Suppressor macrophage treated with lipopolysaccharide for 1 hour (primary cell): ENCODE measurements around the gene MCTP1.
A peak's percentile ranks its signal among the peaks of the same experiment; 100 is the strongest.
"Not testable (repeated sequence)": the region's sequence is repeated elsewhere in the genome, so short reads cannot be mapped to it uniquely, and the experiment has no call there.

ENCODE experiments used
- DNase-seq, 3 donors: peaks; one replicate each; pipeline ENCODE4 v3.0.0-alpha.2; 2020 to 2022

Gene MCTP1

DNA sequence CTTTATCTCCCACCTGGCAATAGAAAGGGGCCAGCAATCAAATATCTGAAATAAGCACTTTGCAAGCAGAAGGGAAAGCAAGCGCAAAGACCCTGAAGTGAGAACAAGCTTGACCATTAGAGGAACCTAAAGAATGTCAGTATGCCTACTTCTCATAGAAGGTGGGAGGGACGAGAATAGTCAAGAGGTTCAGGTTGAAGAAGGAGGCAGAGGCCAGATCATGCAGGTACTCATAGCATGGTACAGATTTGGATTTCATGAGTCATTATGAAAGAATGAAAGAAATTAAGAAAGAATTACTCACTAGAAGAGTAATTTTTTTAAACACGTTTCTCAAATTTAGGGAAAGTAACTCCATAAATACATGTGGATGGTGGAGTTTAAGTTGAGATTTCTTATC lies 33.7 kb downstream of the MCTP1 start:
- no peak for DNase-seq

GRCh38 chr5:95244479-95244878 lies 40.4 kb downstream of the MCTP1 start:
- DNase-seq: no peak

GRCh38 chr5:95241635-95242034 lies 43.3 kb downstream of the MCTP1 start:
- DNase-seq: peak in 2 of 3 donors; percentile 29 to 31

- no peak for DNase-seq
Measured at GRCh38 chr5:95241161-95241560, 43.7 kb downstream of the MCTP1 start.

- DNase-seq: peak; percentile 36 to 59 (median 49)
Measured at GRCh38 chr5:95238560-95239325, 46.2 kb downstream of the MCTP1 start.

- DNase-seq: no peak
Measured at GRCh38 chr5:95237324-95237723, 47.6 kb downstream of the MCTP1 start.

- DNase-seq: peak in 2 of 3 donors; percentile 39 to 41
Measured at GRCh38 chr5:95235439-95235982, 49.4 kb downstream of the MCTP1 start.

DNA sequence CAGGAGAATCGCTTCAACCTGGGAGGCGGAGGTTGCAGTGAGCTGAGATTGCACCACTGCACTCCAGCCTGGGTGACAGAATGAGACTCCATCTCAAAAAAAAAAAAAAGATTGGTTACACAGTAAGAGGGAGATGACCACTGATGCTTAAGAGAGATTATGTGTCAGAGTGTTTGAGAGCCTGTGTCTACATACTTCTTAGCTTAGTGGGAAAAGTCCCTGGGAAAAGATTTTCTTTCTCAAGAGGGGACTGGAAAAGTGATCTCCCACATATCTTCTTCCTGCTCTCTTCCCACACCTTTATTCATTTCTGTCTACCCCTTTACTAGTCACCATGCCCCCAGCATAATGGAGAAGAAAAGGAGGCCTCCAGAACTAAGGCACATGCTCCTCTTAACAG lies 55.2 kb downstream of the MCTP1 start:
- peak; percentile 43 to 71 (median 62) for DNase-seq

GRCh38 chr5:95224701-95225459 lies 60.0 kb downstream of the MCTP1 start:
- no peak for DNase-seq

DNA sequence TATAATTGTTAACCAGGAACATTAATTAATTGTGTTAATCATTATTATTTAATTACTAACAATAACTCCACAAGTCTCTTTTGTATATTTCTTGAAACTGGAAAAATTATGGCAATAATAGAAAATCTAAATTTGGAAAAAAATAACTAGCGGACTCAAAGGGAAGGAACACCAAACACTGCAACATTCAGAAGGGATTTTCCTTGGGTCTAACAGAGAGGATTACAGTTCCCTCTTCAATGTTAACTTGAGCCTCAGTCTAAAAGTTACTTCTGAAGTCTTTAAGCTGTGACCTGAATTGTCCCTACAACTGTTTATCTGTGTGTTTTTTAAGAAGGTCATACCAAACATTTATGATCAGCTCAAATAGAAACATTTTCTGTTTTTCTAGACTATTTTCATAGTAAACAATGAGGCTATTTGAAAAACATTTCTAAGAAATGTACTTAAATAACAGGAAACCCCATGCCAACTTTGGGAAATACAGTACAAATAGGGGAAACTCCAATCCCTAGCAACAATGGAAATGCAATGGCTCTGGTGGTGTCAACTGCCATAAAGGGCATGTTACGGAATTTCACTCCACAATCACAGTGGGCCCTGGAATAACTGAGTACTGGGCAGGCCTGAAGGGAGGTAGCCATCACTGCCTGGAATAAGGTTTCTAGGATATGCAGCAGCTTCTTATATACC lies 61.2 kb downstream of the MCTP1 start:
- DNase-seq: peak; percentile 63 to 83 (median 75)

GRCh38 chr5:95222836-95223235 lies 62.1 kb downstream of the MCTP1 start:
- DNase-seq: no peak

GRCh38 chr5:95221234-95221633 lies 63.7 kb downstream of the MCTP1 start:
- no peak for DNase-seq

DNA sequence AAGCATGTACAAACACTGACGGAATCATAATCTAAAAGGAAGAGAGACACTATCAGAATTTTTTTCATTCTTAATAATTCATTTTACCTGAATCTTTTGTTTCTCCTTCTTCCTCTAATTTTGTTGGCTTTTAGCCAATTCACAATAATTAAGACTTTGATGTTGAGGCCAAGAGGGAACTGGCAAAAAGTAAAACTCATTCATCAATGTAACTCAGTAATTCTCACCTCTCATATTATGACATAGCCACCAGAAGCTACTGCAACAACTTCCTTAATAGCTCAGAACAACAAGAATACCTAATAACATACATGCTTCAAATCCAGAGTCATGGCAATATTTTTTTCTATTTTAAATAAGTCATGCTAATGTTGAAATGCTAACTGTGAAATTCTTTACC lies 64.5 kb downstream of the MCTP1 start:
- DNase-seq: no peak

DNA sequence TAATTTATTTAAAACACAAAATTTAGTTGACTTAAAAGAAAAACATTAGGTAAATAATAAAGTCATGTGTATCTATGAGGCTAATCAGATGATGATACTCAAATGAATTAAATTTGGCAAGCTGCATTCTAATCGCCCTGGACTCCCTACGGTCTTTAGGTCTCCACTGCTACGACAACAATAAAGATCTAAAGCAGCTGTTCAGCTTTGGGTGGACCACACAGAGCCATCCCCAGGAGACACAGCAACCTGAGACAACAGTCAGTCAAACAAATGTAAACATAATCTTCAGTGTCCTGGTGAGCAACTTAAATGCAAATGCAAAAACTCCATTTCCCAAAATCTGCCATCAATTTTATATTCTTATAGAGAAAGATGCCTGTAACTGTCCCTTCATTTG lies 65.5 kb downstream of the MCTP1 start:
- DNase-seq: no peak

DNA sequence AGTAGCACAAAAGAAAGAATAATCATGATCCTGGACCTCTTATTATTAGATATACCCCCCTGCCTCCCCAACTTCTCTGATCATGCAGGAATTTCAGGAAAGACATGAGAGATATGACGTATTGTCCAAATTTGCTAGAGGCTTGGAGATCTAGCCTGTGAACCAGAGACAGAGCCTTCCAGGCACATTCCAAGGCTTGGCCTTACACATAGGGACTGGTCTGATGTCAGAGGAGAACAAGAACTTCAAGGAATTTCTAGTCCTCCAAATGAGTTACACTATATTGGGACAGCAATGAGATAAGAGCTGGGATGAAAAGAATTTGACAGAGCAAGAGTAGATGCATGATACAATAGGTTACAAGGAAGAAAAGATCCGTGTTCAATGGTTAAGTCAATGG lies 67.0 kb downstream of the MCTP1 start:
- DNase-seq: no peak

DNA sequence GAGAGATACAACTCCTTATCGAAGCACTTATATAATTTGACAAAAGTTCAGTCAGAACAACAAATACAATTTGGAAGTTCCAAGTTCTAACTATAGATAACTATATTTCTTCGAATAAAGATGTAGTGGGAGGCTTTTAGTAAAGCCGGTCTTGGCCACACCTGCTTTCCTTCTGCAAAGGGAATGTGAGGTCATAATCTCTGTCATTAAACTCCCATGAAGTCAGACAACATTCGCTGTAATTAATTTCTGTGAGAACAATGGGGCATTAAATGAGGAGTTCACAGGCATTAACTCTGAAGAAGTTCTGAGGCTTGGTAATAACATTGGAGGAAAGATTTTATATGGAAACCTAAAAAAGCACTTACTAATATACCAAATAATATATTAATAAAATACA lies 67.5 kb downstream of the MCTP1 start:
- DNase-seq: no peak

- no peak for DNase-seq
Measured at GRCh38 chr5:95216136-95216955, 68.5 kb downstream of the MCTP1 start.

DNA sequence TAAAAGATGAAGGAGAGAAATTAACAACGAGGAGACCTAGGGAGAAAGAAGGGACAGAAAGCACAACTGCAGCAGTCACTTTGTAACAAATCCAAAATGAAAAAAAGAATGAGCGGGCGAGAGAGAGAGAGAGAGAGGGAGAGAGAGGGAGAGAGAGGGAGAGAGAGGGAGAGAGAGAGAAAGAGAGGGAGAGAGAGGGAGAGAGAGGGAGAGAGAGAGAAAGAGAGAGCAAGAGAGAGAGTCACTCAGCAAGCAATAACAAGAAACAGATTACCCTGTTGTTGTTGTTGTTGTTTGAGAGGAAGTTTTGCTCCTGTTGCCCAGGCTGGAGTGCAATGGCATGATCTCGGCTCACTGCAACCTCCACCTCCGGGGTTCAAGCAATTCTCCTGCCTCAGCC lies 77.1 kb downstream of the MCTP1 start:
- DNase-seq: not testable (repeated sequence)

GRCh38 chr5:95194856-95195255 lies 90.0 kb downstream of the MCTP1 start:
- DNase-seq: no peak

DNA sequence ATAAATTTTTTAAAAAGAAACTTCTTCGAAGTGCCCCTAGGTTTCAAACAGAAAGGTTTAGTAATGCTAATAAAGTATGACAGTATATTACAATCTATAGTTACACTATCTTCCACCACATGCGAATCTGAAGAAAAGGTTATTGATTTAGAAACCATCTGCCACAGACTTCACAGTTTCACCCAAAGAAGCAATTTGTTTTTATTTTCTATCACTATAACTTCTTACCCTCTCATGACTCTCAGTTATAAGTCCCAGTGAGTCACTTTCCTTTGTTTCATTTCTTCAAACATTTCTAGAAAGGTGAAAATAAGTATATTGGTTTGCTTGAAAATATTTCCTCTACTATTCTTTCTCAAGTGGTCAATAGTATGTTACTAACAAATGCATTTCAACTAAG lies 93.6 kb downstream of the MCTP1 start:
- peak in 1 of 3 donors; percentile 7 for DNase-seq

- peak; percentile 40 to 52 (median 46) for DNase-seq
Measured at GRCh38 chr5:95184924-95185323, 100.0 kb downstream of the MCTP1 start.

GRCh38 chr5:95181644-95182043 lies 103.2 kb downstream of the MCTP1 start:
- no peak for DNase-seq
